ENCODE data around the gene KCND3. TPM values are rescaled to one million over a fixed set of nuclear protein-coding genes. Genes with fewer than 3 reads are reported as not detected.

KCND3 gene
- total RNA-seq, 1 experiment from 2014 or later, result not detected

GRCh38 chr1:111837393-111837792 lies 152.1 kb downstream of the KCND3 start:
- no TSS peak for BruUV-seq (replicated peaks)

GRCh38 chr1:111836111-111836510 lies 153.4 kb downstream of the KCND3 start:
- no peak for DNase-seq
- H3K9me2 ChIP-seq (ENCODE audit: insufficient read depth), result no peaks in the 10 kb centered on the region
- POLR2A ChIA-PET (ENCODE audit: unreplicated experiment), result no interaction called here
- no TSS peak for BruUV-seq (replicated peaks)
- no peak overlapping the region for H3K4me2 ChIP-seq
- H3K27me3 ChIP-seq (ENCODE audit: insufficient read depth, low read depth), result peaks cover 82% of the 10 kb centered on the region
- H4K20me1 ChIP-seq (ENCODE audit: insufficient read depth), result no peaks in the 10 kb centered on the region
- H2AFZ ChIP-seq, result no peak overlapping the region
- intact Hi-C loops (cut with micrococcal nuclease; ENCODE audit: unreplicated experiment), result no loop called here
- no peaks in the 10 kb centered on the region for H3K79me2 ChIP-seq (ENCODE audit: low read depth)
- no peak overlapping the region for H3K27ac ChIP-seq
- CTCF ChIA-PET, result no interaction called here
- no peak overlapping the region for H3K4me3 ChIP-seq
- no peaks in the 10 kb centered on the region for H3F3A ChIP-seq (ENCODE audit: insufficient read depth, low read depth)
- H3K9me3 ChIP-seq (ENCODE audit: insufficient read depth, low read depth), result no peaks in the 10 kb centered on the region
- TF ChIP-seq CTCF (conservative IDR thresholded peaks at IDR 0.05) (no peak), EZH2 (IDR thresholded peaks at IDR 0.05; ENCODE audit: low read depth) (no peak)
- no peaks in the 10 kb centered on the region for H3K36me3 ChIP-seq (ENCODE audit: low read depth)
- H3K4me1 ChIP-seq (replicated peaks; ENCODE audit: insufficient read depth), result no peaks in the 10 kb centered on the region

More at GRCh38 chr1:111837393-111837792, 152.1 kb downstream of the KCND3 start:
- intact Hi-C loops (cut with micrococcal nuclease; ENCODE audit: unreplicated experiment), result no loop called here
- DNase-seq, result no peak
- H3K4me3 ChIP-seq, result no peak overlapping the region
- H3K4me1 ChIP-seq (replicated peaks; ENCODE audit: insufficient read depth), result no peaks in the 10 kb centered on the region
- no peaks in the 10 kb centered on the region for H3F3A ChIP-seq (ENCODE audit: insufficient read depth, low read depth)
- no peak overlapping the region for H3K27ac ChIP-seq
- H3K27me3 ChIP-seq (ENCODE audit: insufficient read depth, low read depth), result peaks cover 94% of the 10 kb centered on the region
- H4K20me1 ChIP-seq (ENCODE audit: insufficient read depth), result no peaks in the 10 kb centered on the region
- H3K4me2 ChIP-seq, result no peak overlapping the region
- ChIA-PET CTCF (no interaction called here), POLR2A (ENCODE audit: unreplicated experiment) (no interaction called here)
- H3K79me2 ChIP-seq (ENCODE audit: low read depth), result no peaks in the 10 kb centered on the region
- H3K36me3 ChIP-seq (ENCODE audit: low read depth), result no peaks in the 10 kb centered on the region
- no peaks in the 10 kb centered on the region for H3K9me3 ChIP-seq (ENCODE audit: insufficient read depth, low read depth)
- no peak overlapping the region for H2AFZ ChIP-seq
- no peak for TF ChIP-seq CTCF (conservative IDR thresholded peaks at IDR 0.05)
- TF ChIP-seq EZH2 (IDR thresholded peaks at IDR 0.05; ENCODE audit: low read depth), result no peak
- no peaks in the 10 kb centered on the region for H3K9me2 ChIP-seq (ENCODE audit: insufficient read depth)

GRCh38 chr1:111835514-111835913 lies 154.0 kb downstream of the KCND3 start:
- TF ChIP-seq EZH2 (IDR thresholded peaks at IDR 0.05; ENCODE audit: low read depth) (no peak), CTCF (conservative IDR thresholded peaks at IDR 0.05) (no peak)
- BruUV-seq (replicated peaks), result no TSS peak
- Histone ChIP-seq H3K9me2 (ENCODE audit: insufficient read depth) (no peaks in the 10 kb centered on the region), H3K4me2 (no peak overlapping the region), H3K27me3 (ENCODE audit: insufficient read depth, low read depth) (peaks cover 76% of the 10 kb centered on the region), H2AFZ (no peak overlapping the region), H3K9me3 (ENCODE audit: insufficient read depth, low read depth) (no peaks in the 10 kb centered on the region), H3K27ac (no peak overlapping the region), H3K4me3 (no peak overlapping the region), H3K4me1 (replicated peaks; ENCODE audit: insufficient read depth) (no peaks in the 10 kb centered on the region), H3F3A (ENCODE audit: insufficient read depth, low read depth) (no peaks in the 10 kb centered on the region), H3K36me3 (ENCODE audit: low read depth) (no peaks in the 10 kb centered on the region), H3K79me2 (ENCODE audit: low read depth) (no peaks in the 10 kb centered on the region), H4K20me1 (ENCODE audit: insufficient read depth) (no peaks in the 10 kb centered on the region)
- DNase-seq, result no peak
- ChIA-PET POLR2A (ENCODE audit: unreplicated experiment) (no interaction called here), CTCF (no interaction called here)
- intact Hi-C loops (cut with micrococcal nuclease; ENCODE audit: unreplicated experiment), result no loop called here

All from PC-9 (cell line).